NCI-H446 treated with DMSO at 0.1 percent for 48 hours (cell line): ENCODE data around the gene ADAMTS9.

Experiments used
- DNase-seq: peaks from one replicate; lab custom pipeline; 2025; lab: John Stamatoyannopoulos, UW

The ADAMTS9 gene

DNA sequence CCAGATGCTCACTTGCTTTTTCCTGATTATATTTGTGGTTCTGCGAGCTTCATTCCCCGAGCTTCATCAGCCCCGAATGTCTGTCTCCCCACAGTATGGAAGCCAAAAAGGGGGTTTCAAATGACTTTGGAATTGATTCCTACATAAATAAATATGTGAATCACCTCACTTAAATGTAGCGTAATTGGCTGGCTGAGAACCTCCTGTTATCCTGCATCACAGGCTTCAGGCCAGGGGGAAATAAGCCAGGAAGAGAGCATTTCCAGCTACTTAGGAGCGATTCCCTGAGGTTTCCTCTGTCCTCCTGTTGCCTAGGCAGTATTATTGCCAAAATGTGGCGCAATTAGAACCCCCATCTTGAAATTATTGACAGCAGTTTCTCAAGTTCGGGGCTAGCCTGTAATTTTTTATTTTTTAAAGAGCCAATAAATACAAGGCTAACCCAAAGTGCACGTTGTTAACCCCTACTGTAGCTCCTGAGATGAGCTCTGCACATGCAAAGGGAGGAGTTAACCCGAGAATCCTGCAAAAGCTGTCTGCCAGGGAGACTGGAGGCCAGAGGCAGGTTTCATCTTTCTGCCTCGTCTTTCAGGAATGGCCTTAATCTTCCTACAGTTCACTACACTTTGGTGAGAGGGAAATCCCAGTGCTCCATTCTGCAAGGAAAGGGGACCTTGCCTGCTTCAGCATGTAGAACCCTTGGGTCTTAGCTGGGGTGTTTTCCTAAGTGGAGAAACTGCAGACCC is 148.2 kb downstream of the ADAMTS9 start:
- DNase-seq, result peak; percentile 25

- no peak for DNase-seq
Measured at GRCh38 chr3:64536166-64536565, 151.6 kb downstream of the ADAMTS9 start.

DNA sequence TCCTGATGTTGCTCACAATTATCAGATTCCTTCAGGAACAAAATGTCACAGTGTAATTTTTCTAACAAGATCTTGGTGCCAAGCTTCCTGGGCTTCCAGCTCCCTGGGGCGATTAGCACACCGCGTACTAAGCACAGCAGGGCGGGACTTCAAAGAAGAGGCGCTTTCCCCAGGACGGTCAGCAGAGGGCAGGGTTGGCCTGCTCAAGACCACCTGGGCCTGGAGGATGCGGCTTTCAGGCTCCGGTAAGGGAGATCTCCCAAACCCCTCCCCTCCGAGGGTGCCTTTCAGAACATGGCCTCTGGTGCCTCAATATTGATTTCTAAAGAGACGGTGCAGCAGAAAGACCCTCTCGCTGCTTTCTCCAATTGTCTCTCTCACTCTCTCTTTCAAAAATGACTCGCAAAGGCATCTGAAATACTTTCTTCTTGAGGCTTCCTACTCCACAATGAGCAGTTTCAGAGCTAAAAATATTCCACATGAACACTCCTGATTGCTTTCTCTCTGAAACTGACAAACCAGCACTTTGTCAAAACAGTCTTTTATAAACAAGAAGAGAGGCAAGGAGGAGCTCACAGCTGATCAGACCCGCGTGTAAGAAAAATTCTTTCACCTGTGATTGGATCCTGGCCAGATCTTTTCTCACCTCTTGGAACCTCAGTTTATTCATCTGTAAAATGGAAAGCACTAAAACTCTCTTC is 154.0 kb downstream of the ADAMTS9 start:
- peak; percentile 24 for DNase-seq

DNA sequence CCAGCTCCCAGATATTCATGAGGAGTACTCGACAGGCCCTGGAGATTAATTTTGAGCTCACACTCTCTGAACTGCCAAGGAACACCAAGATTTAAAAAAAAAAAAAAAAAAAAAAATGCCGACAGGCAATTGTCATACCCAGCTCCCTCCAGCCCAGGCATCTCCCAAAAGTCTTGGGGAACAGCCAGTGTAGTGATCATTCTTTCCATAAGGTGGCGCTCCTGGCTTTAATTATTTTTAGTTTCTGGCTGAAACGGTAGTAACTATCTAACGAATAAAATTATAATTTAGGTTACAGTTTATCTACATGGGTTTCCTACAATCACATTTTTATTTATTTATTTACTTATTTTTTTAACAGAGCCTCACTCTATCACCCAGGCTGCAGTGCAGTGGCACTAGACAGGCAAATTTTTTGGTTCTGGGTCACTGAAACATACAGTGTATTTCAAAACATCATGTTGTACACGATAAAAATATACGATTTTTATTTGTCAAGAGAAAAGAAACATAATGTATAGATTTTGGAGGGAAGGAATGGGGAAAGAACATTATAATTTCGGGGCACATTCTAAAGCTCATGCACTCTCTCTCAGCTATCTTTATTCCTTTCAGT is 157.3 kb downstream of the ADAMTS9 start:
- DNase-seq, result no peak

DNA sequence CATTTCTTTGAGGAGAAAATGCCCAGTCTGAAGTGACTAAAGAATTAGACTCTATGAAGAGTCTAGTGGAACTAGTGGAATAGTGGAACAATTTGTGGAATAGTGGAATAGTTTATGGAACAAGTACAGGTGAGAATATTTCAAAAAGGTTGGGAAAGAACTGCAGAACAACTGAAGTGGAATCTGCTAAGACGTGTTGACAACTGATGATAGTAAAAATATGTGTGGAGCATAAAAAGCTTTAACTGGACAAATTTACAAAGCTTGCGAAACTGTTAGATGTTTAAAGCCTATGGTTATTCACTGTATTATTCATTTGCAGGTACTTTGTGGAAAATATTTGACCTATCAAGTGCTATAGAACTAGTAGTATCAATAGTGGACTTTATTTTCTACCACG is 164.5 kb downstream of the ADAMTS9 start:
- DNase-seq, result no peak

- DNase-seq, result no peak
Measured at GRCh38 chr3:64520334-64520733, 167.5 kb downstream of the ADAMTS9 start.

DNA sequence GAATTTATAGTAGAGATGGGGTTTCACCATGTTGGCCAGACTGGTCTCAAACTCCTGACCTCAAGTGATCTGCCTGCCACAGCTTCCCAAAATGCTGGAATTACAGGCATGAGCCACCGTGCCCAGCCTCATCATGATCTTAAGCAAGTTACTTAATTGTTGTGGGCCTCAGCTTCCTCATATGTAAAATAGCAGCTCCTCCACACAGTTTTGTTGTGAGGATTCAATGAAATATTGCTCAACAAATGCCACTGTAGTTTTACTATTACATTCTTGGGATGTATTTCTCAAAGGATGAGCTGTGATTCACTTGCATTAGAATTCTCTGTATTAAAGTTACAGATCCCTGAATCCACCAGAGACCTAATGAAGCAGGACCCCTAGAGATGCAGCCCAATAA is 168.8 kb downstream of the ADAMTS9 start:
- no peak for DNase-seq

DNA sequence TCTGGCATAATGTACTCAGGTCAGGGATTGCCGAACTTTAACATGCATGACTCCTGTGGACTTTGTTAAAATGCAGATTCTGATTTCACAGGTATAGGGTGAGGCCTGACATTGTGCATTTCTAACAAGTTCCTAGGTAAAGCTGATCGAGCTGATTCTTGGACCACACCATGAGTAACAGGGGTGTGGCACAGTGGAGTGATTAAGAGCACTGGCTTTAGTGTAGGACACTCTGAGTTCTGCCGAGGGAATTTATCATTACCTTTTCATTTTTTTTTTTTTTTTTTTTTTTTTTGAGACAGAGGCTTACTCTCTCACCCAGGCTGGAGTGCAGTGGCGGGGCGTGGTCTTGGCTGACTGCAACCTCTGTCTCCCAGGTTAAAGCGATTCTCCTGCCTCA is 169.3 kb downstream of the ADAMTS9 start:
- DNase-seq, result no peak

DNA sequence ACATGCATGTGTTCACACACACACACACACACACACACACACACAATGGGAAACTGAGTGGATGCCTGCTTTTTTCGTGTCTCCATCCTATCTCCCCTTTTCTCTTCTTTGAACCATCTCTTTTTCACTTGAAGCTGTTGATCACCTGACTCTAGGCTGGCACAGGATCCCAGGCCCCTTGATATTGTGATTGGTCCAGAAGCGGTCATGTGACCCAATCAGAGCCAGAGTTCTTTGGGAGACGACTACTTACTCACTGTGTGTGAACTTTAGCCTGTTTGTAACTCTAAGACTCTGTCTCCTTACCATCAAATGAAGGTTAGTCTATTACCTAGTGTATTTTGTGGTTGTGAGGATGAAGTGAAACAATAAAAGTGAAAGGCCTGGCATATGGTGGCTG is 172.9 kb downstream of the ADAMTS9 start:
- no peak for DNase-seq

- DNase-seq, result no peak
Measured at GRCh38 chr3:64509206-64509605, 178.6 kb downstream of the ADAMTS9 start.

DNA sequence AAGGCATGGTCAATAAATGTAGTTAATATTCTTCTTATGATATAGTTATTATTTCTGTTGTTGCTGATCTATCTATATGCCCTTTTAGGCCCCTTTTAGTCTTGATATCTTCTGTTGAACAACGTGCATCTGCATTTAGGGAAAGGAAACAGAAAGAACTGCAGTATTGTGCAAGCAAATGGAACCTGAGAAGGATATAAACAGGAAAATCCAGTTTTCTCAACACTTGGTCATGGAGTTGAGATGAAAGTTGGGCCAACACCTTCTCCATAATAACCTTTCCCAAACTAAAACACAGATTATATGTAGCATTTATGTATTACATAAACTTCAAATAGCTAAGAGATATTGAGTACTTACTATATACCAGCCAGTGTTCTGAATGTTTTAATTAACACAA is 179.7 kb downstream of the ADAMTS9 start:
- no peak for DNase-seq

DNA sequence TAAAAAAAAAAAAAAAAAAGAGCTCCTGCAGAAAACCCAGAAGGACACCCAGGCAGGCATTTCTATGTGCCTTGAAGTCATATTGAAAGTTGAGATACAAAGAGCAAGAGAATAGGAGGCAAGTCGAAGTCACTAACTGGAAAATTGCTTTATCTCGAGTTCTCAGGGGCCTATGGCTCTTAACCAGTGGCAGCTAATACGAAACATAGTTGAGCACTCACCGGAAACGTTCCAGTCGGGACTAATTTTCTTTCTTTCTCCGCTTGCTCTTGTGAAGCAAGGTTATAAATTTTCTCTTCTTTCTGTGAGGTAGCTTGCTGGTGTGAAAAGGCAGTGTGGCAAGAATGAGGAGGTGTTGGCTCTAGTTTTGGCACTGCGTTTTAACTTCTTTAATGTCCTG is 181.5 kb downstream of the ADAMTS9 start:
- DNase-seq, result no peak

DNA sequence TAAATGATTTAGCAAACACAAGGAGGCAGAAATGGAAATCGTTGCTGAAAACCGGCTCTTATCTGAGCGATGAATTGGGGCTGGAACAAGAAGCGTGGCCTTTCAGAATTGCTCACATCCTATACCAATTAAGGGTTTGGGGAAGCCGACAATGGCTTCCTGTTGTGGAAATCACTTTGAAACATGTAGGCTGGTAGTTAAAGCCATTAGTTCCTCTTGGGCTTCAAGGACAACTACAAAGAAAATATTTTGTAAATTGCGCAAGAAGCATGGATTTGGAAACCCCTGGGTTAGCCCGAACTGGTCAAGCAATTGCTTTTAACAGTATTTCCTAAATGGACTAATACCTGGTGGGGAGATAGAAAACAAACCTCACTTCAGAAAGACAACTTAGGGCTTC is 182.4 kb downstream of the ADAMTS9 start:
- no peak for DNase-seq

DNA sequence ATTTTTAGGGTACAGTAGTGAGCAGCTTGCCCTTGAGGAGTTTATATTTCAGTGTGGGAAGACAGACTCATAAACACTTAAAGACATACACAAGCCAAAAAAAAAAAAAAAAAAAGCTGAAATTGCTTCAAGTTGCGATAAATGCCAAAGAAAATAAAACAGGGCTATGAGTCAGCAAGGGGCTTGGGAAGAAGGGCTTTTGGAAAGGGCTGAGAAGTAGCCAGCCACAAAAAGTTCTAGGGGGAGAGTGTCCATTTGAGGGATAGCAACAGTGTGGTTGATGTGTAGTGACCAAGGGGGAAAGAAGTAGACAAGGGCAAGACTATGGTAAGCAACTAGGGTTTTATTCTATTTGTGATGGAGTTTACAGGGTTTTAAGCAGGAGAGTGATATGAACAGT is 185.5 kb downstream of the ADAMTS9 start:
- DNase-seq, result no peak

GRCh38 chr3:64501298-64501906 is 186.4 kb downstream of the ADAMTS9 start:
- no peak for DNase-seq

GRCh38 chr3:64496786-64497490 is 190.9 kb downstream of the ADAMTS9 start:
- DNase-seq, result no peak

DNA sequence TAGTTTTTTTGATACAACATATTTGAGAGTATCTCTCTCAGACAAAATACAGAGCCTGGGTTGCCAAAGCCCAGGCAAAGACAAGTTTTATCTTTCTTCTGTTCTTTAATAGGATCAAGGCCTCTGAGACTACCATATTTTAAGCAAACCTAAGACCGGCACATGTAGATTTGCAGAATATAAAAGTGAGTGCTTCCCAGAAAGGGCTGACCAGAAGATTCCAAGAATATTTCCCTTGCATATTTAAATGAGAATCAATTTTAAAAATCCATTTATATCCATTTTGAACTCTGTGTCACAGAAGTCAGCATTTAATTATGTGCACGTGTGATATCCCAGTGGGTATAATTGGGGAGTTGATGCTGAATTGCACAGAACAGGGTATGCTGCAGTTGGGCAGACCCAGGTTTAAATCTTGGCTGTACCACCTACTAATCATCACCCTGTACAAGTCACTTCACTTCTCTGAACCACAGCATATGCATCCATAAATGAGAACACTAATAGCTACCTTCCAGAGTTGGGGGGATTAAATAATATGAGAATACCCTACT is 191.9 kb downstream of the ADAMTS9 start:
- DNase-seq, result no peak

DNA sequence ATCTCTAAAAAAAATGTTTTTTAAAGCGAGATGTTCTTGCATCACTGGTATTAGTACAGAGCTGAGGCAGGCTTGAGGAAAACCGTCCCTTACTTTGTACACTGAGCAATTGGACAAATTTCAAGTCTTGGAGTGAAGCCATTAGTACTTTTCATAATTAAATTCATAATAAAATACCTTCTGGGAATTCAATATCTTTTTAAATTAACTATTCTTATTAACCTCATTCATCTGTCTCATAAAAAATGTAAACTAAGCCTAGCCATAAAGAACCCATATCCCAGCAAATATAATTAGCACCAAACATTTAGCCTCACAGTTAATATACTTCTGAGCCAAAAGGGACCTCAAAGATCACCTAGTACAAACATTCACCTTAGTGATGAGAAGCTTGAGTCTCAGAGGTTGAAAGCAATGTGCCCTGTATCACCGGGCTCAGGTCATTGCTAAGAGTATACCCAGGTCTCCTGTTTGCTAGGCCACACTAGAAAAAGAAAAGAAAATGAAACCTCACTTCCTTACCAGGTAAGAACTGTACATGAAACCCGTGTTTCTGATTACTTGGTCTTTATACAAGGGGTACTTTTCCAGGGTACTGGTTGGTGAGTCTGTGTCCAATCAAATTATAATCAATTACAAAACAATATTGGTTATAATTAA is 192.5 kb downstream of the ADAMTS9 start:
- no peak for DNase-seq

- peak; percentile 6 for DNase-seq
Measured at GRCh38 chr3:64494526-64494925, 193.3 kb downstream of the ADAMTS9 start.

- no peak for DNase-seq
Measured at GRCh38 chr3:64493149-64493548, 194.7 kb downstream of the ADAMTS9 start.

GRCh38 chr3:64491843-64492242 is 196.0 kb downstream of the ADAMTS9 start:
- DNase-seq, result no peak
